ENCODE data around the gene SLC38A1. TPM values are rescaled to one million over a fixed set of nuclear protein-coding genes. Genes with fewer than 3 reads are reported as not detected.
"Not testable (repeated sequence)": the region's sequence is repeated elsewhere in the genome, so short reads cannot be mapped to it uniquely, and the experiment has no call there.

Gene SLC38A1
- total RNA-seq, 1 experiment from 2014 or later, result 195 TPM

DNA sequence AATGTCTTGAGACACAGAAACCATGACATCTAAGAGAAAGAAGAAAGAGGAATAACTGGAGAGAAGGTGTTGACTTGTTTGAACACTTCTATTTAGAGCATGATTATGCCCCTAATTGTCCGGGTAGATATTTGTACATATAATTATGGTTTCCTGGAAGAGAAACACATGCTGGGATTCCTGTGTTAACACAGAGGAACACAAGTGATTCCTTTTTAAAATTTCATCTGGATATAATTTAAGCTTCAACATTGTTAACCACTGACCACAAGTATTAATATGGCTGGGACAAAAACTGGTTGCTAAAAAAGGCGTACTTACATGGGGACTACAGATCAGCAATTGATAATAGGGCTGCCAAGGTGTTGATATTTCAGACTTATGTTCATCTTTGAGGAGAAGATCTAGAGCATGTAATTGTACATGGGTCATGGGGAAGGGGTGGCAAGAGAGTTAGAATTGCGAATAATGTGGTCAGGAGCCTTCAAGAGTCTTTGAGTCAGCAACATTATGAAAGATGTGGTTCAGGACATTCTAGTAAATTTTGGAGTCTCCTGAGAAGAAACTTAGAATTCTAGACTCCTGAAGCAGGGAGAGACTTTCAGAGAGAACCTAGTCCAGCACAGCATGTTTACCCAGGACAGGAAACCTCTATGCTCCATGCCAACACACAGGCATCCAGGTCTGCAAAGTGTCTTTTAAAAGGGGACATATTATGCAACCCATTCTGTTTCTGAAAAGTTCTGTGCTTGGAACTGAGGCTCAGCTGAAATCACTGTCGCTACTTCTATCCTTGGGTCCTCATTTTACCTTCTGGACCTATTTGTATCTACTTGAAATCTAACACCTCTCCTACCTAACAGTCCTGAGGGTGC is 56.5 kb downstream of the SLC38A1 start:
- Histone ChIP-seq H3K27me3 (no peaks in the 10 kb centered on the region), H3K4me3 (no peak overlapping the region), H3K4me1 (peaks cover 29% of the 10 kb centered on the region), H3K36me3 (peaks cover 55% of the 10 kb centered on the region), H3K27ac (no peak overlapping the region), H3K9me3 (replicated peaks) (no peaks in the 10 kb centered on the region)
- DNase-seq, result no peak

DNA sequence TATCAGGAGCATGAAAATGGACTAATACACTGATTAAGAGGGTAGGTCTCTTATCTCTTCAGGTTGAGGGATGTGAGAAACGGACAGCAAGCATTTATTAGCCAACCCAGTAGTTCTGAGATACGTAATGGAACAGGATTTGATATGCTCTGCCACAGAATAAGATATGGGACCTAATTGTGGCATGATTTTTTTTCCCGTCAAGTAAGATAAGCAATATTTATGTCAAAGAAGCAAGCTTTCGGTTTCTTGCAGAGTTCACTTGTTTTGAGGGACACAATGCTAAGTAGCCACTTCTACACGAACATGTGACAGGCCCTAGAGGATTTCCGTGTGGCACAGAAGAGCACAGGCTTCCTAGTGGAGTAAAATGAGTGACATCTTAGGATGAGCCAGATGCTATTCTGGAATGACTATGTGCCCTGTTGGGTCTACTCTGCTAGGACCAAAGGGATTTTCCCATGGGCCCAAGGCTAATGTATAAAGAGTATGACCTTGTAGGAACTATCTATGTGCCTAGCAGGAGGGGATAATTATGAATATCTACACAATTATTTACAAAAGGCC is 57.9 kb downstream of the SLC38A1 start:
- no peaks in the 10 kb centered on the region for H3K27me3 ChIP-seq
- H3K27ac ChIP-seq, result peak overlapping the region; percentile 71
- peak in 1 of 2 experiments; percentile 21 for DNase-seq
- no peak overlapping the region for H3K4me3 ChIP-seq
- H3K4me1 ChIP-seq, result peaks cover 29% of the 10 kb centered on the region
- no peaks in the 10 kb centered on the region for H3K9me3 ChIP-seq (replicated peaks)
- H3K36me3 ChIP-seq, result peaks cover 62% of the 10 kb centered on the region

- peak overlapping the region; percentile 71 for H3K27ac ChIP-seq
- H3K4me1 ChIP-seq, result peaks cover 29% of the 10 kb centered on the region
- H3K9me3 ChIP-seq (replicated peaks), result no peaks in the 10 kb centered on the region
- H3K27me3 ChIP-seq, result no peaks in the 10 kb centered on the region
- no peak overlapping the region for H3K4me3 ChIP-seq
- DNase-seq, result peak; percentile 96 to 99
- peaks cover 65% of the 10 kb centered on the region for H3K36me3 ChIP-seq
These were observed 58.6 kb downstream of the SLC38A1 start for GRCh38 chr12:46209914-46210872.

DNA sequence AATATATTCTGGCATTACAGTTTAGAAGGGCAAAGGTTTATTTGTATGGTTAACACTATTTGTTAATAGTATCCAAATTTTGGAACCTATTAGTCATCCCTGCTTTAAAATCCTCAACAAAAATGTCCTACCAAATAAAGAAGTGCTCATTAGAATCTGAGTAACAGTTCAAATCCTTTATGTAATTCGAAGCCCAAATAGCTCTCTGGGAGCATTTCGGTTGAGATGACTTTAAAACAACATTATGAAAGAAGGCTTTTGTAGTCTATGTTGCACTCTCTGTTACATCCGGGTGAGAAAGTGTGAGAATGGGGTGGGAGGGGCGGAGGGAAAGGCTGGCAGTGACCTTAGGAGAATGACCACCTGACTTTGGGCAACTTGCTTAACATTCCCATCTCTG is 59.7 kb downstream of the SLC38A1 start:
- peak; percentile 49 to 81 for DNase-seq

DNA sequence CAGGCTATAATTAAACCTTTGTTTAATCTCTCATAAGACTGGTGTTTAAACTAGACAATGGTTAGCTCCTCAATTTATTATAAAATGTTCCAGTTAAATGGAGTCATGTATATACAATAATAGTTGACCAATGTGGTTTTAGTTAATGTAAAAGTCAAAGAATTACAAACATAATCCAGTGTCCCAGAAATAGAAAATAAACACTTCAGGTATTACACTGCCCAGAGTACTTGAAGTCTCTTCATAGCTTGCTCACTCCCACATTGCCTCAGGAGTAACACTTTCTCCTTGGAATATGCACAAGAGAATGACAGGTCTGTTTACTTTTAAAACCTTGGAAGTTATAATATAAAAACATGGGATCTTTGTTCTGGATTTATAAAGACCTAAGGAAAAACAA is 60.5 kb downstream of the SLC38A1 start:
- H3K27me3 ChIP-seq, result no peaks in the 10 kb centered on the region
- H3K27ac ChIP-seq, result no peak overlapping the region
- H3K4me1 ChIP-seq, result peaks cover 29% of the 10 kb centered on the region
- H3K36me3 ChIP-seq, result peaks cover 71% of the 10 kb centered on the region
- no peak overlapping the region for H3K4me3 ChIP-seq
- no peaks in the 10 kb centered on the region for H3K9me3 ChIP-seq (replicated peaks)
- DNase-seq, result no peak

More for the DNA sequence above, 59.7 kb downstream of the SLC38A1 start:
- no peak overlapping the region for H3K4me3 ChIP-seq
- H3K27ac ChIP-seq, result peak overlapping the region; percentile 71
- H3K36me3 ChIP-seq, result peaks cover 71% of the 10 kb centered on the region
- peaks cover 29% of the 10 kb centered on the region for H3K4me1 ChIP-seq
- H3K27me3 ChIP-seq, result no peaks in the 10 kb centered on the region
- H3K9me3 ChIP-seq (replicated peaks), result no peaks in the 10 kb centered on the region

- no peaks in the 10 kb centered on the region for H3K27me3 ChIP-seq
- peaks cover 29% of the 10 kb centered on the region for H3K4me1 ChIP-seq
- H3K9me3 ChIP-seq (replicated peaks), result no peaks in the 10 kb centered on the region
- DNase-seq, result no peak
- peaks cover 71% of the 10 kb centered on the region for H3K36me3 ChIP-seq
- H3K27ac ChIP-seq, result no peak overlapping the region
- H3K4me3 ChIP-seq, result no peak overlapping the region
These were observed 61.2 kb downstream of the SLC38A1 start for GRCh38 chr12:46207644-46208043.

DNA sequence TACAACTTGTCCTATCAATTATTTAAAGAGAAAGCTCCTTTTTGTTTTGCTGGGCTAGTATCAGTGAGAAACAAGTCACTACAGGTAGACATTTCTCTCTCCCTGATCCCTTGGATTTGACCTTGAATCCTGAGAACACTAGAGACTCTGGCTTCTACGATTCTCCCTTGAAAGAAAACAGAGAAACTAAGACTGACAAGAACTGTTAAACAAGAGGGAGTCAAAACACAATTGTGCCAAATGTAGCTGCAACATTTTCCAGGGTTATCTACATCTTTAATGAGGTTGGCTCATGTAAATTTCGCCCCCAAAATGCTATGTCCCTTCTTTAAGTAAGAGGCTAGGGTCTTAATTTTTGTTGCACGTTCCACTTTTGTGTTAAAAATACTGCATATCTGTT is 62.4 kb downstream of the SLC38A1 start:
- Histone ChIP-seq H3K36me3 (peaks cover 73% of the 10 kb centered on the region), H3K9me3 (replicated peaks) (no peaks in the 10 kb centered on the region), H3K27me3 (no peaks in the 10 kb centered on the region), H3K27ac (no peak overlapping the region), H3K4me3 (no peak overlapping the region), H3K4me1 (peaks cover 29% of the 10 kb centered on the region)
- no peak for DNase-seq

- no peak for DNase-seq
- Histone ChIP-seq H3K4me1 (peaks cover 17% of the 10 kb centered on the region), H3K27ac (no peak overlapping the region), H3K9me3 (replicated peaks) (no peaks in the 10 kb centered on the region), H3K27me3 (no peaks in the 10 kb centered on the region), H3K36me3 (peaks cover 85% of the 10 kb centered on the region), H3K4me3 (no peak overlapping the region)
These were observed 63.5 kb downstream of the SLC38A1 start for GRCh38 chr12:46205294-46205693.

- Histone ChIP-seq H3K27me3 (no peaks in the 10 kb centered on the region), H3K27ac (no peak overlapping the region), H3K4me1 (no peaks in the 10 kb centered on the region; the same call in 1 of the 2 replicates), H3K36me3 (peaks cover 93% of the 10 kb centered on the region), H3K4me3 (no peak overlapping the region), H3K9me3 (replicated peaks) (no peaks in the 10 kb centered on the region)
- no peak for DNase-seq
These were observed 67.5 kb downstream of the SLC38A1 start for GRCh38 chr12:46201284-46201789.

GRCh38 chr12:46200551-46200950 is 68.3 kb downstream of the SLC38A1 start:
- H3K27me3 ChIP-seq, result no peaks in the 10 kb centered on the region
- H3K4me3 ChIP-seq, result no peak overlapping the region
- no peak overlapping the region for H3K27ac ChIP-seq
- no peak for DNase-seq
- H3K9me3 ChIP-seq (replicated peaks), result no peaks in the 10 kb centered on the region
- peaks cover 95% of the 10 kb centered on the region for H3K36me3 ChIP-seq
- no peaks in the 10 kb centered on the region; the same call in 1 of the 2 replicates for H3K4me1 ChIP-seq

GRCh38 chr12:46198913-46199312 is 69.9 kb downstream of the SLC38A1 start:
- no peak overlapping the region for H3K4me3 ChIP-seq
- no peaks in the 10 kb centered on the region for H3K27me3 ChIP-seq
- no peaks in the 10 kb centered on the region; the same call in 1 of the 2 replicates for H3K9me3 ChIP-seq (replicated peaks)
- no peak overlapping the region for H3K27ac ChIP-seq
- peaks cover 94% of the 10 kb centered on the region for H3K36me3 ChIP-seq
- no peaks in the 10 kb centered on the region; the same call in 1 of the 2 replicates for H3K4me1 ChIP-seq
- no peak for DNase-seq

GRCh38 chr12:46197883-46198282 is 71.0 kb downstream of the SLC38A1 start:
- Histone ChIP-seq H3K27ac (no peak overlapping the region), H3K36me3 (peaks cover 93% of the 10 kb centered on the region), H3K27me3 (no peaks in the 10 kb centered on the region), H3K9me3 (replicated peaks) (no peaks in the 10 kb centered on the region; the same call in 1 of the 2 replicates), H3K4me1 (no peaks in the 10 kb centered on the region; the same call in 1 of the 2 replicates), H3K4me3 (no peak overlapping the region)
- DNase-seq, result no peak

GRCh38 chr12:46190533-46190932 is 78.3 kb downstream of the SLC38A1 start:
- H3K4me3 ChIP-seq; H3K9me3 ChIP-seq (replicated peaks); DNase-seq; H3K27me3 ChIP-seq; H3K27ac ChIP-seq: not testable (repeated sequence)
- peaks cover 18% of the 10 kb centered on the region for H3K4me1 ChIP-seq
- peaks cover 77% of the 10 kb centered on the region for H3K36me3 ChIP-seq

- H3K36me3 ChIP-seq, result peaks cover 54% of the 10 kb centered on the region
- no peak overlapping the region for H3K4me3 ChIP-seq
- no peak overlapping the region for H3K27ac ChIP-seq
- H3K4me1 ChIP-seq, result peaks cover 18% of the 10 kb centered on the region
- H3K9me3 ChIP-seq (replicated peaks), result peaks cover 5% of the 10 kb centered on the region
- DNase-seq, result no peak
- no peaks in the 10 kb centered on the region for H3K27me3 ChIP-seq
These were observed 80.7 kb downstream of the SLC38A1 start for GRCh38 chr12:46188170-46188569.

Data from SJCRH30 (cell line).